Esophagus squamous epithelium (tissue), 5 donors: ENCODE measurements around the gene ESR2. TPM values are rescaled to one million over a fixed set of nuclear protein-coding genes. Genes with fewer than 3 reads are reported as not detected.

Source experiments
- DNase-seq: peaks from one replicate; lab custom pipeline; 2025; lab: John Stamatoyannopoulos, UW
- H3K27ac ChIP-seq, 4 donors: fragments of 200-600 bp; sonication (generic); one replicate each; pipeline ENCODE4 v1.5.1; 2016 to 2019; ENCODE audit warnings: mild to moderate bottlenecking in 1 of 4
- H3K27me3 ChIP-seq, 4 donors: fragments of 200-600 bp; sonication (generic); 1 replicate in 3 of 4; 2 replicates in 1 of 4; pipeline versions ENCODE4 v1.5.1 to v1.6.0; 2017 to 2021; ENCODE audit warnings: antibody characterized with exemption in 1 of 4
- H3K36me3 ChIP-seq, 3 donors: fragments of 200-600 bp; sonication (generic); one replicate each; pipeline ENCODE4 v1.5.1; 2016 to 2019
- H3K4me1 ChIP-seq, 3 donors: fragments of 200-600 bp; sonication (generic); one replicate each; pipeline ENCODE4 v1.5.1; 2017 to 2019
- H3K4me3 ChIP-seq, 4 donors: fragments of 200-600 bp; sonication (generic); 1 replicate in 3 of 4; 2 replicates in 1 of 4; pipeline ENCODE4 v1.5.1; 2016 to 2019; ENCODE audit warnings: mild to moderate bottlenecking in 2 of 4, moderate library complexity in 1 of 4
- H3K9me3 ChIP-seq, 3 donors: fragments of 200-600 bp; sonication (generic); one replicate each; pipeline ENCODE4 v1.5.1; 2016 to 2019
- POLR2A ChIP-seq, 4 donors: fragments of 450-650 bp; IDR thresholded peaks; one replicate each; pipeline ENCODE4 v1.6.1; 2017; ENCODE audit warnings: antibody characterized with exemption in 4 of 4, mild to moderate bottlenecking in 4 of 4, moderate library complexity in 3 of 4
- WGBS, 2 donors: methylation state at CpG; one replicate each; pipeline ENCODE4 v1.1.5; 2018; 5-methylcytosine and 5-hydroxymethylcytosine counted together
- intact Hi-C: fragments of 100-400 bp; cut with DNase I; formaldehyde crosslinking; loops from one replicate; pipeline ENCODE4 v1.15.0; 2022
- total RNA-seq, 4 donors: library from RNA; depleted of rRNA; stranded (reverse); fragments of >200 nt; gene quantifications; one replicate each; pipeline ENCODE4 v1.1.0, GENCODE V29; 2016
- TF ChIP-seq, protein P1 (sequence below), 6 experiments: fragments of 450-650 bp in 4 of 6; fragments of 200-600 bp in 2 of 6; sonication (generic) in 2 of 6; IDR thresholded peaks; one replicate each; pipeline ENCODE4 v1.5.1; 2016 to 2019; ENCODE audit warnings: antibody characterized with exemption in 6 of 6, mild to moderate bottlenecking in 4 of 6, moderate library complexity in 4 of 6
- donor health status: DM: yes; HTN: yes; CAD: no.

ESR2 gene
- total RNA-seq, 4 donors from 2014 or later = 0.29 to 2.7 (median 0.31) TPM; not detected in 1

DNA sequence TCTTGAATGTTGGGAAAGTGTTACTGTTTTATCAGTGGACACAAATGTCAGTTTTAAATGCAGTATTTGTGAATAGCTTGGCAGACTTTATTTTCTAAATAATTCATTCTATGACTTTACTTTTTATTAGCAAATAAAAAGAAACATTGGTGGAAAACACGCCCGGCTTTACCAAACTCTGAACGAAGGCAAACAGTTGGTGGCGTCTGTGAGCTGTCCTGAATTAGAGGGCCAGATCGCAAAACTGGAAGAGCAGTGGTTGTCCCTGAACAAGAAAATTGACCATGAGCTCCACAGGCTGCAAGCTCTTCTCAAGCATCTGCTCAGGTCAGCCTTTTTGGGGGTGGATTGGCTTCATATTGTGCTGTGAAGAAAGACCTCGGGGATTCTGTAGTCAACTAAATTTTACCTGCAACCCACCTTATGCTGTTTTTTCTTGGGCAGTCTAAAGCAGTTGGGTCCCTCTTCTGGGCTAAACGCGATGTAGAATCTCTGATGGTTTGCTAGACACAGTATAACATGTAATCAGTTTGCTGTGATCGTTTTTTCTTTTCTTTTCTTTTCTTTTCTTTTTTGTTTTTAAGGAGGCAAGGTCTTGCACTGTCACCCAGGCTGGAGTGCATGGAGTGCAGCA lies 156.4 kb downstream of the ESR2 start:
- 84 to 90% methylated on average over 9 of the region's 9 CpGs for WGBS, 2 donors
- Histone ChIP-seq H3K36me3 (peaks cover 6 to 100% (median 22%) of the 10 kb centered on the region in 3 donors), H3K27me3 (no peaks in the 10 kb centered on the region), H3K9me3 (no peaks in the 10 kb centered on the region), H3K4me3 (no peak overlapping the region), H3K27ac (no peak overlapping the region), H3K4me1 (no peaks in the 10 kb centered on the region)
- intact Hi-C loops = no loop called here
- DNase-seq = no peak
- TF ChIP-seq, protein P1, sequence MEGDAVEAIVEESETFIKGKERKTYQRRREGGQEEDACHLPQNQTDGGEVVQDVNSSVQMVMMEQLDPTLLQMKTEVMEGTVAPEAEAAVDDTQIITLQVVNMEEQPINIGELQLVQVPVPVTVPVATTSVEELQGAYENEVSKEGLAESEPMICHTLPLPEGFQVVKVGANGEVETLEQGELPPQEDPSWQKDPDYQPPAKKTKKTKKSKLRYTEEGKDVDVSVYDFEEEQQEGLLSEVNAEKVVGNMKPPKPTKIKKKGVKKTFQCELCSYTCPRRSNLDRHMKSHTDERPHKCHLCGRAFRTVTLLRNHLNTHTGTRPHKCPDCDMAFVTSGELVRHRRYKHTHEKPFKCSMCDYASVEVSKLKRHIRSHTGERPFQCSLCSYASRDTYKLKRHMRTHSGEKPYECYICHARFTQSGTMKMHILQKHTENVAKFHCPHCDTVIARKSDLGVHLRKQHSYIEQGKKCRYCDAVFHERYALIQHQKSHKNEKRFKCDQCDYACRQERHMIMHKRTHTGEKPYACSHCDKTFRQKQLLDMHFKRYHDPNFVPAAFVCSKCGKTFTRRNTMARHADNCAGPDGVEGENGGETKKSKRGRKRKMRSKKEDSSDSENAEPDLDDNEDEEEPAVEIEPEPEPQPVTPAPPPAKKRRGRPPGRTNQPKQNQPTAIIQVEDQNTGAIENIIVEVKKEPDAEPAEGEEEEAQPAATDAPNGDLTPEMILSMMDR (IDR thresholded peaks at IDR 0.05) = no peak
- TF ChIP-seq POLR2A (IDR thresholded peaks at IDR 0.05) = no peak

DNA sequence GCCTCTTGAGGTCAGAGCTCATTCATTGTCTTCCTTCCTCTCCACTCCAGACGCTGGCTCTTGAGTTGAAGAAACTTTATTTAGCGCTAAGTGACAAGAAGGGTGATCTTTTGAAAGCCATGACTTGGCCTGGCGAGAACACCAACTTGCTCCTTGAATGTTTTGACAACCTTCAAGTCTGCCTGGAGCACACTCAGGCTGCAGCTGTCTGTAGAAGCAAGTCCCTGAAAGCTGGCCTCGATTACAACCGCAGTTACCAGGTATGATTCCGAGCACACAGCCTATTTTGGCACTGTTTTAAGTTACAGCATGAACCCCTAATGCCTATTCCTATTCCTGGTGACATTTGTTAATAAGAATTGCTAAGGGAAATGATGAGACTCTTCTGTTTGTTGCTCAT lies 167.6 kb downstream of the ESR2 start:
- H3K9me3 ChIP-seq = no peaks in the 10 kb centered on the region

DNA sequence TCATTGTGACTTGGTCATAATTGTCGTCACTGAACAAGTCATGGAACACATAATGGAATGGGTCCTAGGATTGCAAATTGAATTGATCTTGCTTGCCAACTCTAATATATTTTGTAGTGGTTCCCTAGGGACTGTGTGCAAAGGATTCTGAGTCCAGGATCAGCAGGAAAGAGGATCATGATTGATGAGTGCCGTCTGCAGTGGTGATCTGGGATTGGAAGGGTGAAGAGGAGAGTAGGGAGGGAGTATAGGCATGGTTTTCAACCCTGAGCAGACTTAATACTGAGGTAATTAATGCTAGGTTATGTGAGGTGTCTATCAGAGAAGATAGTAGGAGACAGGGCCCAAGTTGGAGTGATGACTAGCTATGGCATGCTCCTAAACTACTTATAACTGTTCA lies 168.9 kb downstream of the ESR2 start:
- no peak for DNase-seq
- TF ChIP-seq, protein P1 (IDR thresholded peaks at IDR 0.05) = no peak
- no peak for TF ChIP-seq POLR2A (IDR thresholded peaks at IDR 0.05)
- Histone ChIP-seq H3K4me3 (no peak overlapping the region), H3K9me3 (no peaks in the 10 kb centered on the region), H3K4me1 (no peaks in the 10 kb centered on the region), H3K27ac (no peak overlapping the region), H3K36me3 (peaks cover 24 to 100% (median 42%) of the 10 kb centered on the region in 3 donors), H3K27me3 (no peaks in the 10 kb centered on the region)
- WGBS, 2 donors = 88 to 92% methylated on average over 2 of the region's 2 CpGs
- intact Hi-C loops = no loop called here

More for the DNA sequence above, 167.6 kb downstream of the ESR2 start:
- TF ChIP-seq, protein P1 (IDR thresholded peaks at IDR 0.05) = no peak
- no peak for TF ChIP-seq POLR2A (IDR thresholded peaks at IDR 0.05)
- Histone ChIP-seq H3K27ac (no peak overlapping the region), H3K36me3 (peaks cover 24 to 100% (median 39%) of the 10 kb centered on the region in 3 donors), H3K27me3 (no peaks in the 10 kb centered on the region), H3K4me3 (no peak overlapping the region), H3K4me1 (no peaks in the 10 kb centered on the region)
- DNase-seq = no peak
- intact Hi-C loops = no loop called here
- 88 to 98% methylated on average over 5 to 6 of the region's 6 CpGs for WGBS, 2 donors

DNA sequence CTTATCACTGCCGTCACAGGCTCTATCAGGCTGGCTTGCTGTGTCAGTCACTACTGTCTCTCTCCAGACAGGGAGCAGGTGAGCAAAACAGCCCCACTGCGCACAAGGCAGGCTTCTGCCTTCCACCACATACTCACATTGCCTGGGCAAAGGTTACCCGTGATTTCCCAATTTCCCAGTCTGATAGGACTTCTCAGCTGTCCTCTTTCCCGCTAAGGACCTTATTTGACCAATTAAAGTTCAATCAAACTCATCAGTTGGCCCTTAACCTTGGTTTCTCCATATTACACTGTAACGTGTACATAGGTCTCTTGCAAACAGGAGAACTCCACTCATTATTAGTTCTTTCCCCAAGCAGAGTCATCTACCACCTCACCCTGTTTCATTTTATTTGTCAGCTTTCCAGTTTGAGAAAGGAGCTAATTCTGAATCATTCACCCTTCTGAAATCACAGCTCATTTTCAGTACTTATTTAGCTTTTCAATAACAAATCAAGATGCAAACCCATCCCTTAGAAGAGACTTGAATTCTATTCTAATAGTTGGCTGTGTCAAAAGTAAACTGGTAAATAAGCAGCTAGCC lies 170.8 kb downstream of the ESR2 start:
- Histone ChIP-seq H3K27me3 (no peaks in the 10 kb centered on the region), H3K4me1 (peaks cover 0 to 12% (median 0%) of the 10 kb centered on the region in 3 donors), H3K36me3 (peaks cover 19 to 95% (median 31%) of the 10 kb centered on the region in 3 donors), H3K9me3 (no peaks in the 10 kb centered on the region), H3K4me3 (no peak overlapping the region), H3K27ac (no peak overlapping the region)
- DNase-seq = no peak
- TF ChIP-seq, protein P1 (IDR thresholded peaks at IDR 0.05) = no peak
- TF ChIP-seq POLR2A (IDR thresholded peaks at IDR 0.05) = no peak
- intact Hi-C loops = no loop called here
- 89 to 96% methylated on average over 5 of the region's 5 CpGs for WGBS, 2 donors

DNA sequence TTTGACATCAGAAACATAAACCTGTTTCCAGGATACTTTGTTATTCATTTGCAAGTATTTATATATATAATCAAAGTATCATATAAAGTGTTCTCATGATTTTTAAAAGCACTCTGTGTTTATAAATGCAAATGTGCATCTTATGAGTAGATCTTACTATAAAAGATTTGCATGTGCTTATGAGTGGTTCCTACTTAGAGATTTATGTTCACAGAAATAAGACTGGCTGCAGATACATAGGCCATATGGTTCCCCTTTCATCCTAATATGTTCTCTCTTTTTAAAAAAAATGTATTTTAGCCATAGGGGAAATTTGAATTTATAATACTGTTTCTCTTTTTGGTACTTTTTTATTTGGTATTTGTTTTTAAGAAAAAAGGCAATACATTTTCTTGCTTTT lies 174.2 kb downstream of the ESR2 start:
- no peaks in the 10 kb centered on the region for H3K27me3 ChIP-seq
- H3K4me1 ChIP-seq = peaks cover 3 to 31% (median 5%) of the 10 kb centered on the region in 3 donors
- H3K4me3 ChIP-seq = no peak overlapping the region
- no peak overlapping the region for H3K27ac ChIP-seq
- DNase-seq = no peak
- intact Hi-C loops = no loop called here
- H3K9me3 ChIP-seq = no peaks in the 10 kb centered on the region
- TF ChIP-seq POLR2A (IDR thresholded peaks at IDR 0.05) = no peak
- TF ChIP-seq, protein P1 (IDR thresholded peaks at IDR 0.05) = no peak
- peaks cover 0 to 80% (median 25%) of the 10 kb centered on the region in 3 donors for H3K36me3 ChIP-seq
